ENCODE measurements around the gene A2ML1. TPM values are rescaled to one million over a fixed set of nuclear protein-coding genes. Genes with fewer than 3 reads are reported as not detected.
A peak's percentile ranks its signal among the peaks of the same experiment; 100 is the strongest.
"Not testable (repeated sequence)": the region's sequence is repeated elsewhere in the genome, so short reads cannot be mapped to it uniquely, and the experiment has no call there.

The A2ML1 gene
- polyA plus RNA-seq, 1 donor = 0.21 TPM

DNA sequence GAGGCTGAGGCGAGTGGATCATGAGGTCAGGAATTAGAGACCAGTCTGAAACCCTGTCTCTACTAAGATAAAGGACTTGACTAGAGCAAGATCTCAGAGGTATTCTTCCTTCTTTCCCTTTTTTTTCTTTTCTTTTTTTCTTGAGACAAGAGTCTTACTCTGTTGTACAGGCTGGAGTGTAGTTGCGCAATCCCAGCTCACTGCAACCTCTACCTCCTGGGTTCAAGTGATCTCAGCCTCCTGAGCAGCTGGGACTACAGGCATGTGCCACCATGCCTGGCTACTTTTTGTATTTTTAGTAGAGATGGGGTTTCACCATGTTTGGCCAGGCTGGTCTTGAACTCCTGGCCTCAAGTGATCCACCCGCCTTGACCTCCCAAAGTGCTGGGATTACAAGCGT, 37.0 kb downstream of the A2ML1 start:
- DNase-seq = not testable (repeated sequence)

DNA sequence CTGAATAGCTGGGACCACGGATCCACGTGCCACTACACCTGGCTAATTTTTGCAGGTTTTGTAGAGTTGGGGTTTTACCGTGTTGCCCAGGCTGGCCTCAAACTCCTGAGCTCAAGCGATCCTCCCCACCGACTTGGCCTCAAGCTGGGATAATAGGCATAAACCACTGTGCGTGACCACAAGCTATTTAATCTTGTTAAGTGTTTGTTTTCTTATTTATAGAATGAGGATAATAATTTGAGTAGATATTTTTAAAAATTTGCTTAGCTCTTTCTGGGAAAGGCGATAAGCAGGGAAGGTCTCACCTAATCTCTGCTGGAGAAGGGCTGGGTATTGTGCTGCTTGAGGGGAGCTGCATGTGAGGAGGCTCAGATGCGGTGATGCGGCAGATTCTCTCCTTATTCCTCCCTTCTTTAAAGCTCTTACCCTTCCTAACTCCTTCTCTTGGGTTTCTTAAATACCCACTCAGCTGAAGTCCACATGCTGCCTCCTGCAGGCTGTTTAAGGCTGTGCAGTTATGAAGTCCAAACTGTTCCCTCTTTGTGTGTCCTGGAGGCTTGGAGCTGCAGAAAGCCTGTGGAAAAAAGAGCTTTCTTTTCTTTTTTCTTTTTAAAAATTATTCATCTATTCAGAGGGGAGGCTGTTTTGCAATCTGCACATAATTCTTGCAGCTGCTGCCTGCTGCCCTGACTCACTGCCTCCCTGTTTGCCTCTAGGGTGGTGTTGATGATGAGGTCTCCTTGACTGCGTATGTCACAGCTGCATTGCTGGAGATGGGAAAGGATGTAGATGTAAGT, 37.9 kb downstream of the A2ML1 start:
- peak; percentile 35 for DNase-seq

DNA sequence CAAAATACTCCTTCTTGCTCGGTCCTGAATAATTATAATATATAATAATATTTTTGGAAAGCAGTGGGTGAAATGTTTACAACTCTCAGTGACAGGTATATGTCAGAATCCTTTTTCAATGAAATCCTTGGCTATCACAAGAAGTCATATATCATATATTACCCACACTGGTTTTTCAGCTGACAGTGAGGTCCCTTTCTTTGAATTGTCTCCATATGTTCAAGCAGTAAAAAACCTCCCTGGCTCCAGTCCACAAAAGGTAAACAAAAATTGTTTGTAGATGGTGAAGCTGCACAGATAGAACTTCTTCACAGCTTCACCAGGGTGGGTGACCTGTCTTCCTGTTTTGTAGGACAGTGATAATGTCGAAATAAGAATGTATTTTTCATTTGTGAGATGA, 44.0 kb downstream of the A2ML1 start:
- no peak for DNase-seq

- no peak for DNase-seq
Observed at GRCh38 chr12:8867009-8867408, 44.6 kb downstream of the A2ML1 start.

DNA sequence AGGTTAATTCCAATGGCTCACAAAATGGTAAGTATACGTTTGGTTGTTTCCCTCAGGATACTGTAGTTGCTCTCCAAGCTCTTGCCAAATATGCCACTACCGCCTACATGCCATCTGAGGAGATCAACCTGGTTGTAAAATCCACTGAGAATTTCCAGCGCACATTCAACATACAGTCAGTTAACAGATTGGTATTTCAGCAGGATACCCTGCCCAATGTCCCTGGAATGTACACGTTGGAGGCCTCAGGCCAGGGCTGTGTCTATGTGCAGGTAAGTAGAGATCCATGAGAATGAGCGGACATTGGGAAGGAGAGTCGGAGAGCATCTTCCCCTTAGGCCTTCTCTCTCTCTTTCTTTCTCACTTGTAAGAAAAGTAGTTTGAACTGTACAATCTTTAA, 45.4 kb downstream of the A2ML1 start:
- no peak for DNase-seq

DNA sequence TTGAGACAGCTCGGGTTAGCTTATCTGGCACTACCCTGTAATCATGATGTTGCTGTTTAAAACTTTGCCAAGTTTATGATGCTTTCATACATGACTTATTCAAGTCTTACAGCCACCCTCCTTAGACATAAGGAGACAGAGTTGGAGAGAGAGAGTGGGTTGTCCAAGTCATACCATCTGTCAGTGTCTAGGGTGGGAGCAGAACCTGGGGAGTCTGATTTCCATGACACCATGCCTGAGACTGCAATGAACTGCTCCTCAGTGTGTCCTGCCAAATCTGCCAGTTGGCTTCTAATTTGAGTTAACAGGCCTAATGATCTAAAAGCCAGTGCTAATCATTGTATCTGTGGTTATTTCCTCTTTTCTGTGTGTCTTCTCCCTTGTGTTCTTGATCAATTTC, 48.2 kb downstream of the A2ML1 start:
- DNase-seq = no peak

GRCh38 chr12:8871068-8871467, 48.6 kb downstream of the A2ML1 start:
- peak; percentile 43 for DNase-seq

- DNase-seq = no peak
Observed at GRCh38 chr12:8876887-8877286, 54.5 kb downstream of the A2ML1 start.

GRCh38 chr12:8886502-8887284, 64.3 kb downstream of the A2ML1 start:
- DNase-seq = no peak

GRCh38 chr12:8887285-8887715, 64.9 kb downstream of the A2ML1 start:
- no peak for DNase-seq

DNA sequence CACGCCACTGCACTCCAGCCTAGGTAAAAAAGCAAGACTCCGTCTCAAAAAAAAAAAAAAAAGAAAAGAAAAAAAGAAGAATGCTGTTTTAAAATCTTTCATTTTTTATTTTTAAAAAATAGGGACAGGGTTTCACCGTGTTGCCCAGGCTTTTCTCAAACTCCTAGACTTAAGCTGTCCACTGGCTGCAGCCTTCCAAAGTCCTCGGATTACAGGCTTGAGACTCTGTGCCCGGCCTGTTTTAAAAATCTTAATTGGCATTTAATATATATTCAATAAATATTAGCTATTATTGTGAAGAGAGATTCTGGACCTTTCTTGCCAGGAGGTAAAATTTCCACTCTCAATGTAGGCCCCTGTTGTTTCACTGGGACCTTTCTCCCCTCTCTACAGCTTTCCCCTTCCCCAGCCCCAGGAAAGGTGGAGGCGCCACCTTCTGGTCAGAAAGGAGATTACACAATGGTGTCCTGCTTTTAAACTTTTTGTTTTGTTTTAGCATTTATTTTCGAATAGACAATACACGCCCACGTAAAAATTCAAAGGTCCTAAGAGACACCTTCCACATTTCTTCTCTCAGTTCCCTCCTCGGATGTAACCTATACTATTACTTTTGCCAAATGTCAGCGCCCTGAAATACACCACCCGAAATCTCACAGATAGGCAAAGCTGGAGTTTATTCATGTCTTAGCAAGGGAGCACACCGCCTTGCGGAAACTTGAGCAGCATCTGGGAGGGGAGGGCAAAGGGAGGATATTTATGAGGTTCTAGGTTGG, 68.1 kb downstream of the A2ML1 start:
- DNase-seq = peak; percentile 75

GRCh38 chr12:8891976-8892375, 69.6 kb downstream of the A2ML1 start:
- no peak for DNase-seq

DNA sequence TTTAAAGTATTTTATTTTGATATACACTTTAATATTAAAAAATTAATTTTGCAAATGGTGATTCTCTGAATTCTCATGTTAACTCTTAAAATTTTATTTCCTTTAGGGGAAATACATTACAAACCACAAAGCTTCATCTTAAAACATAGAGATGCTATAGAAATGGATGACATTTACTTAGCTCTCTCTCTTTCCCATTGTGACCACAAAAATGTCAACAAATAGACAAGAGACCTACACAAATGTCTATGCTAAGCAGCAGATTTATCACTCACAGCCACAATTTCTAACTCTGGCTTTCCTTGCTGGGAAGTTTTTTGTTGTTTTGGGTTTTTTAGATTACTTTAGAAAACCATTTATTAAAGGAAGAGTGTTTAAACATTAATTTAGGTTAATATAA, 72.0 kb downstream of the A2ML1 start:
- no peak for DNase-seq

GRCh38 chr12:8894986-8895385, 72.6 kb downstream of the A2ML1 start:
- DNase-seq = no peak

DNA sequence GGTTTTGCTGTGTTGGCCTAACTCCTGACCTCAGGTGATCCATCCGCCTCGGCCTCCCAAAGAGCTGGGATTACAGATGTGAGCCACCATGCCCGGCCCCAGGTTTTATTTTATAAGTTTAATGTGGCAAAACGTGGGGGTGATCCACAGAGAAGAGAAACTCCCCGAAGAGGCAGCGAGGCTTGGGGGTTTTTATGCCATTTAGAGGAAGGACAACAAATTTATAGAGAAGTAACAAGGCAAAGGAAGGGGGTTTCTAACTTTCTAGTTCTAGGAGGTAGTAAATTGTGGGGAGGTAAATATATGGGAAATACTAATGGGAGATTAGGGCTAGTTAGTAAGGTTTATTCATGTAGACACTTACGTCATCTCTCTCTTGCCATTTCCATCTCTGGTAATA, 74.7 kb downstream of the A2ML1 start:
- no peak for DNase-seq

GRCh38 chr12:8899830-8900229, 77.4 kb downstream of the A2ML1 start:
- no peak for DNase-seq

- not testable (repeated sequence) for DNase-seq
Observed at GRCh38 chr12:8902703-8903102, 80.3 kb downstream of the A2ML1 start.

GRCh38 chr12:8903646-8904045, 81.2 kb downstream of the A2ML1 start:
- no peak for DNase-seq

- no peak for DNase-seq
Observed at GRCh38 chr12:8904665-8905064, 82.2 kb downstream of the A2ML1 start.

DNA sequence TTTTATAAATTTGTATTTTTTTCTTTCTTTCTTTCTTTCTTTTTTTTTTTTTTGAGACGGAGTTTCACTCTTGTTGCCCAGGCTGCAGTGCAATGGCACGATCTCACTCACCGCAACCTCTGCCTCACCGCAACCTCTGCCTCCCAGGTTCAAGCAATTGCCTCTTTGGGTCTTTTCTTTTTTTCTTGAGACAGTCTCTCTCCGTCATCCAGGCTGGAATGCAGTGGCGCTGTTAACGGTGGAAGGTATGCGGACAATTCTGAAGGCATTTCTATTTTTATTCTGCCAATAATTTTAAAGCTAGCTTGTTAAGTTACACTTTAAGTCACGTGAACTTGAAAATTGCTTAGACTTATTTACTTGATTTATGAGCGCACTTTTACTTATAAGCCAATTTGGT, 83.1 kb downstream of the A2ML1 start:
- no peak for DNase-seq

- DNase-seq = no peak
Observed at GRCh38 chr12:8906266-8907180, 84.1 kb downstream of the A2ML1 start.

GRCh38 chr12:8907513-8907912, 85.1 kb downstream of the A2ML1 start:
- no peak for DNase-seq
